GM19099 (cell line): ENCODE measurements around the gene RNF144A.

Source experiments
- POLR2A ChIP-seq: IDR thresholded peaks from 3 replicates; pipeline ENCODE4 v1.6.1; 2011; ENCODE audit warnings: low read depth; ENCODE audit not compliant: insufficient read length; ENCODE audit errors: extremely low read depth

The RNF144A gene

GRCh38 chr2:6967301-6967700 lies 50.1 kb downstream of the RNF144A start:
- no peak for TF ChIP-seq POLR2A

- no peak for TF ChIP-seq POLR2A
Measured at GRCh38 chr2:6968319-6969100, 51.3 kb downstream of the RNF144A start.

GRCh38 chr2:6970551-6970950 lies 53.3 kb downstream of the RNF144A start:
- no peak for TF ChIP-seq POLR2A

- TF ChIP-seq POLR2A, result no peak
Measured at GRCh38 chr2:6970976-6971480, 53.8 kb downstream of the RNF144A start.

GRCh38 chr2:6971502-6971901 lies 54.3 kb downstream of the RNF144A start:
- no peak for TF ChIP-seq POLR2A

GRCh38 chr2:6972067-6972710 lies 55.0 kb downstream of the RNF144A start:
- TF ChIP-seq POLR2A, result no peak

- TF ChIP-seq POLR2A, result no peak
Measured at GRCh38 chr2:6973895-6974545, 56.8 kb downstream of the RNF144A start.

GRCh38 chr2:6975988-6976387 lies 58.8 kb downstream of the RNF144A start:
- no peak for TF ChIP-seq POLR2A

- TF ChIP-seq POLR2A, result no peak
Measured at GRCh38 chr2:6977113-6977741, 60.0 kb downstream of the RNF144A start.

- no peak for TF ChIP-seq POLR2A
Measured at GRCh38 chr2:6977786-6978185, 60.6 kb downstream of the RNF144A start.

GRCh38 chr2:6978991-6979390 lies 61.8 kb downstream of the RNF144A start:
- TF ChIP-seq POLR2A, result no peak

GRCh38 chr2:6982449-6982848 lies 65.2 kb downstream of the RNF144A start:
- TF ChIP-seq POLR2A, result no peak

GRCh38 chr2:6982934-6983589 lies 65.8 kb downstream of the RNF144A start:
- no peak for TF ChIP-seq POLR2A

- TF ChIP-seq POLR2A, result no peak
Measured at GRCh38 chr2:6986301-6986911, 69.2 kb downstream of the RNF144A start.
